Calu3 (cell line): ENCODE results near the gene SMURF1. TPM values are rescaled to one million over a fixed set of nuclear protein-coding genes. Genes with fewer than 3 reads are reported as not detected.

Experiments
- BruUV-seq: library from RNA; stranded (reverse); fragments of 400-500 nt; replicated peaks from 2 replicates; lab custom pipeline; 2021; lab: Mats Ljungman, UMichigan
- CTCF ChIA-PET: fragments of 300-600 bp; sonication (Branson Sonifier 250); formaldehyde crosslinking; loops from one replicate; lab custom pipeline; 2022; ENCODE audit warnings: antibody characterized with exemption; lab: Charles Lee
- DNase-seq: peaks from one replicate; pipeline ENCODE4 v3.0.0; 2022
- H3K27ac Mint-ChIP-seq: one replicate; pipeline ENCODE4 v1.8.0; 2022; ENCODE audit warnings: mixed read lengths; ENCODE audit not compliant: unreplicated experiment
- H3K27me3 Mint-ChIP-seq: one replicate; pipeline ENCODE4 v1.8.0; 2022; ENCODE audit warnings: mixed read lengths; ENCODE audit not compliant: unreplicated experiment
- H3K36me3 Mint-ChIP-seq: one replicate; pipeline ENCODE4 v1.8.0; 2022; ENCODE audit warnings: mild to moderate bottlenecking, moderate library complexity, mixed read lengths; ENCODE audit not compliant: insufficient read depth, unreplicated experiment
- H3K4me1 Mint-ChIP-seq: one replicate; pipeline ENCODE4 v1.8.0; 2022; ENCODE audit warnings: mild to moderate bottlenecking, low read depth, mixed read lengths; ENCODE audit not compliant: unreplicated experiment
- H3K4me3 Mint-ChIP-seq: one replicate; pipeline ENCODE4 v1.8.0; 2022; ENCODE audit warnings: mild to moderate bottlenecking, low read depth, moderate library complexity, mixed read lengths; ENCODE audit not compliant: unreplicated experiment
- H3K9me3 Mint-ChIP-seq: one replicate; pipeline ENCODE4 v1.8.0; 2022; ENCODE audit warnings: low read depth, mixed read lengths; ENCODE audit not compliant: unreplicated experiment
- intact Hi-C: fragments of 100-400 bp; cut with micrococcal nuclease; formaldehyde crosslinking; loops from one replicate; pipeline ENCODE4 v1.10.0; 2022; ENCODE audit not compliant: unreplicated experiment
- total RNA-seq: library from RNA; stranded (reverse); gene quantifications from 2 replicates; pipeline ENCODE4 v1.2.3, GENCODE V29; 2022
- TF ChIP-seq, protein P1 (sequence below): fragments of 200-600 bp; IDR thresholded peaks from one replicate; pipeline ENCODE4 v1.8.0; 2022; ENCODE audit warnings: antibody characterized with exemption; ENCODE audit not compliant: unreplicated experiment

Gene SMURF1
- total RNA-seq, 1 experiment from 2014 or later: 29.7 TPM

DNA sequence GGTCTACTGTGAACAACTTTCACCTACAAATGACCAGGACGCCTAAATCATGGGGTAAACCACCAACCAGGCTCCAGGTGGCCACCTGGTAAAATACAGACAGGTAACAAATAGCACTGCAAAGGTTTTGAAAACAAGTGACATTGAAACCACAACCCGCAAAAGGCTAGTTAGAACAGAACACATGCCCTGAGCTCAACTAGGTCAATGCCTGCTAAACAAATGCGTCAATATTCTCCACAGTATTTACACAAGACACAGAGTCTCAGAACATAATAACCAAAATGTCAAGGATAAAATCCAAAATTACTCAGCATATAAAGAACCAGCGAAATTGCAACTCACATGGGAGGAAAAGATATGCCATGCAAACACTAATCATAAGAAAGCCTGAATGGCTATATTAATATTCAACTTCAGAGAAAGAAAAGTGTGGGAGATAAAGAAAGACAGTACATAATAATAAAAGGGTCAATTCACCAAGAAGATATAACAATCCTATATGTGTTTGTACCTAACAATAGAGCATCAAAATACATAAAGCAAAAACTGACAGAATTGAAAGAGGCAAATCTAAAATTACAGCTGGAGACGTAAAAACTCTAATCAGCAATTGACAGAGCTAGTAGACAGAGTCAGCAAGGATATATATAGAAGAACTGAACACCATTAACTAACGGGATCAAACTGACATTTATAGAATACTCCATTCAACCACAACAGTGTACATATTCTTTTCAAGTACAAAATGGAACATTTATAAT is 47.6 kb downstream of the SMURF1 start:
- CTCF ChIA-PET: interaction anchor here (1.1 to 1.6 kb wide), 2 partner anchors 11 to 14 kb away, joined by 3 to 5 read pairs; no protein-coding TSS in a partner anchor
- H3K27me3 Mint-ChIP-seq: no peaks in the 10 kb centered on the region
- H3K36me3 Mint-ChIP-seq: peaks cover 9% of the 10 kb centered on the region
- H3K4me1 Mint-ChIP-seq: peaks cover 43% of the 10 kb centered on the region
- no peak for DNase-seq
- no peaks in the 10 kb centered on the region for H3K9me3 Mint-ChIP-seq
- TF ChIP-seq, protein P1, sequence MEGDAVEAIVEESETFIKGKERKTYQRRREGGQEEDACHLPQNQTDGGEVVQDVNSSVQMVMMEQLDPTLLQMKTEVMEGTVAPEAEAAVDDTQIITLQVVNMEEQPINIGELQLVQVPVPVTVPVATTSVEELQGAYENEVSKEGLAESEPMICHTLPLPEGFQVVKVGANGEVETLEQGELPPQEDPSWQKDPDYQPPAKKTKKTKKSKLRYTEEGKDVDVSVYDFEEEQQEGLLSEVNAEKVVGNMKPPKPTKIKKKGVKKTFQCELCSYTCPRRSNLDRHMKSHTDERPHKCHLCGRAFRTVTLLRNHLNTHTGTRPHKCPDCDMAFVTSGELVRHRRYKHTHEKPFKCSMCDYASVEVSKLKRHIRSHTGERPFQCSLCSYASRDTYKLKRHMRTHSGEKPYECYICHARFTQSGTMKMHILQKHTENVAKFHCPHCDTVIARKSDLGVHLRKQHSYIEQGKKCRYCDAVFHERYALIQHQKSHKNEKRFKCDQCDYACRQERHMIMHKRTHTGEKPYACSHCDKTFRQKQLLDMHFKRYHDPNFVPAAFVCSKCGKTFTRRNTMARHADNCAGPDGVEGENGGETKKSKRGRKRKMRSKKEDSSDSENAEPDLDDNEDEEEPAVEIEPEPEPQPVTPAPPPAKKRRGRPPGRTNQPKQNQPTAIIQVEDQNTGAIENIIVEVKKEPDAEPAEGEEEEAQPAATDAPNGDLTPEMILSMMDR: no peak
- intact Hi-C loops: loop anchor here (5.0 kb wide), 2 partner anchors 36 to 44 kb away; no protein-coding TSS in a partner anchor
- no peak overlapping the region for H3K27ac Mint-ChIP-seq
- no peak overlapping the region for H3K4me3 Mint-ChIP-seq
- BruUV-seq: no TSS peak

DNA sequence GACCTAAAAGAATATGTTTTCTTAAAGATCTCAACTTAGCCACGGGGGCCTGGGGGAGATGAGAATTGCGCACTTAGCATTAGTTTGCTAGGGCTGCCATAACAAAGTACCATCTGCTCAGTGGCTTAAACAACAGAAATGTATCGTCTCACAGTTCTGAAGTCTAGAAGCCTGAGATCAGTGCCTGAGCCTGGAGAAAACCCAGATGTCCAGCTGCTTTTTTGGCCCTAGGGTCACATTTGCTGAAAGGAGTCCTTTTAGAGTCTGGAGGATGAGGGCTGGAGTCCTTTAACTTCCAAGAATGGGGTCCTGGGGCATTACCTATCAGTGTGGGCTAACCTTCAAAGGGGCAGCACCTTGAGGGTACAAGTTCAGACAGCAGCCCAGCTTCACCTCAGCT is 48.2 kb downstream of the SMURF1 start:
- H3K27ac Mint-ChIP-seq: no peak overlapping the region
- no peak for DNase-seq
- no peaks in the 10 kb centered on the region for H3K9me3 Mint-ChIP-seq
- peaks cover 9% of the 10 kb centered on the region for H3K36me3 Mint-ChIP-seq
- H3K4me3 Mint-ChIP-seq: no peak overlapping the region
- CTCF ChIA-PET: interaction anchor here (1.1 to 1.6 kb wide), 2 partner anchors 11 to 14 kb away, joined by 3 to 5 read pairs; no protein-coding TSS in a partner anchor
- TF ChIP-seq, protein P1: no peak
- H3K27me3 Mint-ChIP-seq: no peaks in the 10 kb centered on the region
- H3K4me1 Mint-ChIP-seq: peaks cover 44% of the 10 kb centered on the region
- BruUV-seq: no TSS peak
- intact Hi-C loops: loop anchor here (5.0 kb wide), 2 partner anchors 37 to 43 kb away; no protein-coding TSS in a partner anchor

DNA sequence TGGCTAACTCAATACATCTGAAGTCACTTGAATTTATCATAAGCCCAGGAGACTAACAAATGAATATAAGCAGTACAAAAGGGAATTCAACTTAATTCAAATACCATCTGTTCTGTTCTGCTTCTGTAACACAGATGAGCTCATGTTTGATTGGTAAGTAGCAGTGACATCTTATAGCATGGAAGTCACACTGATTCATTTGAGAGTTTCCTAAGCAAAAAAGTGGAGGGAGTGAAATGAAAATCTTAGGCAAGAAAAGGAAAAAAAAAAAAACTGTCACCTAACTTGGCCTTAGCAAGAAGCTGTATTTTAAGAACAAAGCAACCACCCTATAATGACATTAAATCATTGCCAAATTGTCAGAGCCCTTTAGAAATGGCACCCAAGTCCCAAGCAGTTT is 49.5 kb downstream of the SMURF1 start:
- Mint-ChIP-seq H3K4me1 (peaks cover 37% of the 10 kb centered on the region), H3K4me3 (no peak overlapping the region), H3K27ac (no peak overlapping the region), H3K27me3 (no peaks in the 10 kb centered on the region), H3K36me3 (peaks cover 5% of the 10 kb centered on the region), H3K9me3 (no peaks in the 10 kb centered on the region)
- intact Hi-C loops: no loop called here
- no TSS peak for BruUV-seq
- TF ChIP-seq, protein P1: no peak
- no peak for DNase-seq
- CTCF ChIA-PET: interaction anchor here (0.7 kb wide), 1 partner anchor 49 kb away, joined by 3 read pairs; no protein-coding TSS in a partner anchor

DNA sequence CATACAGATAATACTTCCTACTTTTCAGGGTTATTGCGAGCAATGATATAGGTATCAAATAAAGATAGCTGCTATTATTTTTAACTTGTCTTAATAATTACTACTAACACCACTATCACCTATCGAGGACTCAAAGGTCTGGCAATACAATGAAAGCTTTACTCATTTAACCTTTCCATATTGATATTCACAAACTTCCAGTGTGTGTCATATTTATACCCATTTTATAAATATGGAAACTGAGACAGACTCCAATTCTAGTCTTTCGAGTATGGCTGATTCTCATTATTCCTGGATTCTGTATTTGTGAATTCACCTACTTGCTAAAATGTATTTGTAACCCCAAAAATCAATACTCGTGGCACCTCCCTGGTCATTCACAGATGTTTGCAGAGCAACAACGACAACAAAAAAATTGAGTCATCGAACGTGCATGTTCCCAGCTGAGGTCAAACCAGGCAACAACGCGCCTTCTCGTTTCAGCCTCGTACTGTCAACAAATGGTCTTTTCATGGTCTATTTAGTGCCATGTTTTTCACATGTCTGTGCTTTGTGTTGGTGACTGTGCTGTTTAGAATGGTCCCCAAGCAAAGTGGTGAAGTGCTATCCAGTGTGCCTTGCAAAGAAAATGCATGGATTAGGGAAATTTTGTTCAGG is 51.7 kb downstream of the SMURF1 start:
- Mint-ChIP-seq H3K27ac (peak overlapping the region; percentile 61), H3K9me3 (no peaks in the 10 kb centered on the region), H3K4me1 (peaks cover 29% of the 10 kb centered on the region), H3K4me3 (peak overlapping the region; percentile 51), H3K27me3 (no peaks in the 10 kb centered on the region), H3K36me3 (peaks cover 13% of the 10 kb centered on the region)
- intact Hi-C loops: no loop called here
- no TSS peak for BruUV-seq
- CTCF ChIA-PET: interaction anchor here (0.6 kb wide), 1 partner anchor 270 kb away, joined by 5 read pairs; no protein-coding TSS in a partner anchor
- peak; percentile 58 for DNase-seq
- TF ChIP-seq, protein P1: no peak
